ENCODE results near the gene HCFC1. TPM values are rescaled to one million over a fixed set of nuclear protein-coding genes. Genes with fewer than 3 reads are reported as not detected.

HCFC1 gene
- total RNA-seq, 1 experiment from 2014 or later = 137 TPM

DNA sequence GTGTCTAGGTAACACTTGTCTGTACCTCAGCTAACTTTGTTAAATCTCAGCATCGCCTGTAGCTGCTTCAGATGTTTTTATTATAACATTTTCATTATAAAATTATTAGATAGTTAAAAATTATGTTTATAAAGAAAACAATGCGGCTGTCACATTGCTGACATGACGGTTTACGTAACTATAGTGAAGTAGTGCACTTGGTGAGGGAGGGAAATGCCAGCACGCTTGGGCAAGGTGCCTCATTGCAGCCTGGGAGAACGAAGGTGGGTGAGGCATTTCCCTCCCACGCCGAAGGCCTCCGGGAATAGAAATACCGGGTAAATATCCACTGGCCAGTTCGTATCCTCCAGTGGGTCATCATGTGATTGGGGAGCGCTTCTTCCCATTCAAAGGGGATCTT lies 16.9 kb upstream of the HCFC1 start:
- Histone ChIP-seq H3K4me3 (ENCODE audit: low read depth, low read length, poor library complexity, severe bottlenecking) (no peak overlapping the region), H3K27me3 (replicated peaks; ENCODE audit: insufficient read depth, low read depth, low read length, poor library complexity) (no peaks in the 10 kb centered on the region), H3K36me3 (ENCODE audit: insufficient read depth, low read length, poor library complexity, severe bottlenecking) (no peaks in the 10 kb centered on the region), H3K9me3 (ENCODE audit: low read depth, low read length, poor library complexity, severe bottlenecking) (no peaks in the 10 kb centered on the region), H3K27ac (ENCODE audit: low read depth, low read length, poor library complexity, severe bottlenecking) (no peak overlapping the region), H3K4me1 (ENCODE audit: insufficient read depth, low read length, poor library complexity, severe bottlenecking) (no peaks in the 10 kb centered on the region)
- intact Hi-C loops (cut with micrococcal nuclease; ENCODE audit: unreplicated experiment) = no loop called here
- no peak for DNase-seq (ENCODE audit: low spot score)
- TF ChIP-seq, protein P1, sequence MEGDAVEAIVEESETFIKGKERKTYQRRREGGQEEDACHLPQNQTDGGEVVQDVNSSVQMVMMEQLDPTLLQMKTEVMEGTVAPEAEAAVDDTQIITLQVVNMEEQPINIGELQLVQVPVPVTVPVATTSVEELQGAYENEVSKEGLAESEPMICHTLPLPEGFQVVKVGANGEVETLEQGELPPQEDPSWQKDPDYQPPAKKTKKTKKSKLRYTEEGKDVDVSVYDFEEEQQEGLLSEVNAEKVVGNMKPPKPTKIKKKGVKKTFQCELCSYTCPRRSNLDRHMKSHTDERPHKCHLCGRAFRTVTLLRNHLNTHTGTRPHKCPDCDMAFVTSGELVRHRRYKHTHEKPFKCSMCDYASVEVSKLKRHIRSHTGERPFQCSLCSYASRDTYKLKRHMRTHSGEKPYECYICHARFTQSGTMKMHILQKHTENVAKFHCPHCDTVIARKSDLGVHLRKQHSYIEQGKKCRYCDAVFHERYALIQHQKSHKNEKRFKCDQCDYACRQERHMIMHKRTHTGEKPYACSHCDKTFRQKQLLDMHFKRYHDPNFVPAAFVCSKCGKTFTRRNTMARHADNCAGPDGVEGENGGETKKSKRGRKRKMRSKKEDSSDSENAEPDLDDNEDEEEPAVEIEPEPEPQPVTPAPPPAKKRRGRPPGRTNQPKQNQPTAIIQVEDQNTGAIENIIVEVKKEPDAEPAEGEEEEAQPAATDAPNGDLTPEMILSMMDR (conservative IDR thresholded peaks at IDR 0.05; ENCODE audit: low read depth, low read length) = no peak
- no peak for TF ChIP-seq EZH2 (IDR thresholded peaks at IDR 0.05; ENCODE audit: borderline replicate concordance, low read depth, low read length, poor library complexity, severe bottlenecking)
- BruUV-seq (replicated peaks) = no TSS peak
- POLR2A ChIA-PET (ENCODE audit: low non-redundant PET) = no interaction called here
- CTCF ChIA-PET = no interaction called here

DNA sequence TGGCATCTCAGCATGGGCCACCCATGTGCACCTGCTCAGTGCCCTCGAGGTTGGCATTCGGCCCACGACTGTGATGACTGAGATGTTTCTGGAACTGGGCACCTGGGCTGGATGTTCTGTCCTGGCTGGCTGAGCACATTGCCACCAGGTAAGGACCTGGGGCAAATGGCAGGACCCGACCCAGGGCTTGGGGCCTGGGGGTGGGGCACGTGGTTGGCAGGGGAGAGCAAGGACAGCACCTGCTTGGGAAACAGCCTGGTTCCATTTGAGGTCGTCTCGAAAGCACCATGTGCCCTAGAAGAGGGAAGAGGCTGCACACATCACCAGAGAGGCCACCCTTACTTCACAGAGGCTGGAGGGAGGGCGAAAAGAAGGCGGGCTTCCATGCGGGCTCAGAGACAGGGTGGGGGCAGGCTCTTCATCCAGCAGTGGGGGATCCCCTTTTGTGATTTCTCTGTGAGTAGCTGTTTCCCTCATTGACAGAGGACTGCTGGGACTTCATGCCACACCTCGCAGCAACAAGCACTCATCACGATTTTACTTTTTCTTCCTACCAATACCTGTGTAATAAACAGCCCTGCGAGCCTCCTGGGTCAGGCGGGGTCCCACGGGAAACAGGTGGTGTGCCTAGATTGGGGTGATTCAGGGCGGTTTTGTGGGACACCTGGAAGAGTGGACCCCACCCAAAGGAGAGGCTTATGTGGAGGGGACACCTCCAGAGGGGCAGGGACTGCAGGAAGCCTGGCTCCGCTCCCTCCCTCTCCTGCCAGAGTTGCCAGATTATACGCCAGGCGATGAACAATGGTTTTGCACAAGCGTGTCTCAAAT lies 12.9 kb upstream of the HCFC1 start:
- Histone ChIP-seq H3K4me3 (ENCODE audit: low read depth, low read length, poor library complexity, severe bottlenecking) (no peak overlapping the region), H3K36me3 (ENCODE audit: insufficient read depth, low read length, poor library complexity, severe bottlenecking) (no peaks in the 10 kb centered on the region), H3K27ac (ENCODE audit: low read depth, low read length, poor library complexity, severe bottlenecking) (no peak overlapping the region), H3K27me3 (replicated peaks; ENCODE audit: insufficient read depth, low read depth, low read length, poor library complexity) (no peaks in the 10 kb centered on the region), H3K4me1 (ENCODE audit: insufficient read depth, low read length, poor library complexity, severe bottlenecking) (no peaks in the 10 kb centered on the region), H3K9me3 (ENCODE audit: low read depth, low read length, poor library complexity, severe bottlenecking) (no peaks in the 10 kb centered on the region)
- DNase-seq (ENCODE audit: low spot score) = no peak
- intact Hi-C loops (cut with micrococcal nuclease; ENCODE audit: unreplicated experiment) = no loop called here
- ChIA-PET CTCF (no interaction called here), POLR2A (ENCODE audit: low non-redundant PET) (no interaction called here)
- TF ChIP-seq, protein P1 (conservative IDR thresholded peaks at IDR 0.05; ENCODE audit: low read depth, low read length) = no peak
- no peak for TF ChIP-seq EZH2 (IDR thresholded peaks at IDR 0.05; ENCODE audit: borderline replicate concordance, low read depth, low read length, poor library complexity, severe bottlenecking)
- no TSS peak for BruUV-seq (replicated peaks)

DNA sequence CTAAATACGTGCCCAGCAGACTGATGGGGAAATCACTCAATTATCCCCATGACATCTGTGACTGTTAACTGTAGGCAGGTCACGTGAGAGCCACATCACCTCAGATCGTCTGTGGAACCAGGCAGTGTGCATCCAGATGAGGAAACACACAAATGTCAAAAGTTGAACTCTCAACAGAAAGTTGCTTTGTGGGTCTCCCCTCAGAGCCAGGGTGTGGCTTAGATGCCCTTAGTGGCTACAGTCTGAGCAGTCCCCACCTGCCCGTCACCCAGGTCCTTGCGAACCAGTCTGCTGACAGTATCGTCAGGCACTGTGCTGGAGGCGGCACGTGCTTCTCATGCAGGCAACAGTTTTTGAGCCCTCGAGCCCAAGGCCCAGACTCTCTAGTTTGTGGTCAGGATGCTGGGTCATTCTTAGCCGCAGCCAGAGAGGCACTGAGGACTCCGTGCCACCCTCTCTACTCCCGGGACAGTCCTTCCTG lies 11.7 kb upstream of the HCFC1 start:
- no peaks in the 10 kb centered on the region for H3K27me3 ChIP-seq (replicated peaks; ENCODE audit: insufficient read depth, low read depth, low read length, poor library complexity)
- no peak overlapping the region for H3K4me3 ChIP-seq (ENCODE audit: low read depth, low read length, poor library complexity, severe bottlenecking)
- no peak overlapping the region for H3K27ac ChIP-seq (ENCODE audit: low read depth, low read length, poor library complexity, severe bottlenecking)
- ChIA-PET POLR2A (ENCODE audit: low non-redundant PET) (no interaction called here), CTCF (no interaction called here)
- intact Hi-C loops (cut with micrococcal nuclease; ENCODE audit: unreplicated experiment) = no loop called here
- no peak for TF ChIP-seq EZH2 (IDR thresholded peaks at IDR 0.05; ENCODE audit: borderline replicate concordance, low read depth, low read length, poor library complexity, severe bottlenecking)
- TF ChIP-seq, protein P1 (conservative IDR thresholded peaks at IDR 0.05; ENCODE audit: low read depth, low read length) = no peak
- no peaks in the 10 kb centered on the region for H3K4me1 ChIP-seq (ENCODE audit: insufficient read depth, low read length, poor library complexity, severe bottlenecking)
- H3K36me3 ChIP-seq (ENCODE audit: insufficient read depth, low read length, poor library complexity, severe bottlenecking) = no peaks in the 10 kb centered on the region
- no peaks in the 10 kb centered on the region for H3K9me3 ChIP-seq (ENCODE audit: low read depth, low read length, poor library complexity, severe bottlenecking)
- no peak for DNase-seq (ENCODE audit: low spot score)
- no TSS peak for BruUV-seq (replicated peaks)
